GM12875 (cell line): Measurements from ENCODE around the gene TYW3.

Experiments used
- H3K4me3 ChIP-seq: one replicate; pipeline ENCODE4 v1.5.1; 2011; ENCODE audit warnings: low read depth, low read length, control low read depth
- TF ChIP-seq, protein P1 (sequence below): IDR thresholded peaks from 2 replicates; pipeline ENCODE4 v1.5.1; 2011; ENCODE audit warnings: low read depth, mild to moderate bottlenecking, control low read depth, inconsistent platforms, low read length, moderate library complexity, borderline replicate concordance; ENCODE audit not compliant: insufficient read depth

The TYW3 gene

DNA sequence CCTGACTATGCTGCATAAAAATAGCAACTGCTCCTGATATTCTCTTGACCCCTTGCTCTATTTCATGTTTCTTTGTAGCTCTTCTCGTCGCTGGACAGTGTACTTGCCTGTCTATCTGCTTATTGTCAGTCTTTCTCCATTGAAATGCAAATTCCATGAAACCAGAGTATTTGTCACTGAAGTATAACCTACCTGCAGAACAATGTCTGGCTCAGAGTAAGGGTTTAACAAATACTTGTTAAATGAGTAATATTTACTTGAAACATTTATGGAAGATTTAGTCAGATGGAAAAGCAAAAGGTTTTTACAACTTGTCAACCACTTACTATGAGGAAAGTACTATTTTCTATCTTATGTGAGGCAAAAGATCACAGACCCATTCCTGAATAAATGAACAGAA lies 39.5 kb upstream of the TYW3 start:
- TF ChIP-seq, protein P1, sequence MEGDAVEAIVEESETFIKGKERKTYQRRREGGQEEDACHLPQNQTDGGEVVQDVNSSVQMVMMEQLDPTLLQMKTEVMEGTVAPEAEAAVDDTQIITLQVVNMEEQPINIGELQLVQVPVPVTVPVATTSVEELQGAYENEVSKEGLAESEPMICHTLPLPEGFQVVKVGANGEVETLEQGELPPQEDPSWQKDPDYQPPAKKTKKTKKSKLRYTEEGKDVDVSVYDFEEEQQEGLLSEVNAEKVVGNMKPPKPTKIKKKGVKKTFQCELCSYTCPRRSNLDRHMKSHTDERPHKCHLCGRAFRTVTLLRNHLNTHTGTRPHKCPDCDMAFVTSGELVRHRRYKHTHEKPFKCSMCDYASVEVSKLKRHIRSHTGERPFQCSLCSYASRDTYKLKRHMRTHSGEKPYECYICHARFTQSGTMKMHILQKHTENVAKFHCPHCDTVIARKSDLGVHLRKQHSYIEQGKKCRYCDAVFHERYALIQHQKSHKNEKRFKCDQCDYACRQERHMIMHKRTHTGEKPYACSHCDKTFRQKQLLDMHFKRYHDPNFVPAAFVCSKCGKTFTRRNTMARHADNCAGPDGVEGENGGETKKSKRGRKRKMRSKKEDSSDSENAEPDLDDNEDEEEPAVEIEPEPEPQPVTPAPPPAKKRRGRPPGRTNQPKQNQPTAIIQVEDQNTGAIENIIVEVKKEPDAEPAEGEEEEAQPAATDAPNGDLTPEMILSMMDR: no peak
- H3K4me3 ChIP-seq: no peak overlapping the region

DNA sequence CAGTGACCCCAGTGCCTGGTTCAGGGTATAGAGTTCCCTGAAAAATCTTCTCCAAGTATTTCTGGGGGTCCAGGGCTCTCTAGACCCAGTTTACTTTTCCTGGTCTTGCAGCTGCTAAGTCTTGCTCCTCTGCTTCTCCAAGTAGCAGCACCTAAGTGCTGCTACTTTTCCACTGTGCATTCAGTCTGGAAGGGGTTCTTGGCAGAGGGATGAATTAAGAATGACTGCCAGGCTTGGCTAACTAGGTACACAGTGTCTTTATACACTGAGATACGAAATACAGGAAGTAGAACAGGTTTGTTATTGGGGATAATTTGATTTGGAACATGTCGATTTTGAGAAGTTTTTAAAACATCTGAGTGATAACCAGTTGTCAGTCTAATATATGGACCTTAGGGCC lies 35.1 kb upstream of the TYW3 start:
- TF ChIP-seq, protein P1: no peak

DNA sequence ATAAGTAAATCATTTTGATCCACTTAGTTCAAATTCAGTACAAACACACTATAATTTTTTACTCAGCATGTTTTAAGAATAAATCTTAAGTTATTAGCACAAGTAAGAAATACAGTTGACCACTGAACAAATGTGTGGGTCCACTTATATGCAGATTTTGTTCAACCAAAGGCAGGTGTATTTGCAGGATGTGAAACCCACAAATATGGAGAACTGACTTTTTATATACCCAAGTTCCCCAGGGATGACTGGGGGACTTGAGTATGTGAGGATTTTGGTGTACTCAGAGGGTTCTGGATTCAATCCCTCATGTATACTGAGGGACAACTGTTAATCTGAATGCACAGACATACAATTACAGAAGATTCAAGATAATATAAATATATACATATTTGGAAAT lies 33.6 kb upstream of the TYW3 start:
- TF ChIP-seq, protein P1: no peak
- no peak overlapping the region for H3K4me3 ChIP-seq

More for the DNA sequence above, 35.1 kb upstream of the TYW3 start:
- H3K4me3 ChIP-seq: no peak overlapping the region

DNA sequence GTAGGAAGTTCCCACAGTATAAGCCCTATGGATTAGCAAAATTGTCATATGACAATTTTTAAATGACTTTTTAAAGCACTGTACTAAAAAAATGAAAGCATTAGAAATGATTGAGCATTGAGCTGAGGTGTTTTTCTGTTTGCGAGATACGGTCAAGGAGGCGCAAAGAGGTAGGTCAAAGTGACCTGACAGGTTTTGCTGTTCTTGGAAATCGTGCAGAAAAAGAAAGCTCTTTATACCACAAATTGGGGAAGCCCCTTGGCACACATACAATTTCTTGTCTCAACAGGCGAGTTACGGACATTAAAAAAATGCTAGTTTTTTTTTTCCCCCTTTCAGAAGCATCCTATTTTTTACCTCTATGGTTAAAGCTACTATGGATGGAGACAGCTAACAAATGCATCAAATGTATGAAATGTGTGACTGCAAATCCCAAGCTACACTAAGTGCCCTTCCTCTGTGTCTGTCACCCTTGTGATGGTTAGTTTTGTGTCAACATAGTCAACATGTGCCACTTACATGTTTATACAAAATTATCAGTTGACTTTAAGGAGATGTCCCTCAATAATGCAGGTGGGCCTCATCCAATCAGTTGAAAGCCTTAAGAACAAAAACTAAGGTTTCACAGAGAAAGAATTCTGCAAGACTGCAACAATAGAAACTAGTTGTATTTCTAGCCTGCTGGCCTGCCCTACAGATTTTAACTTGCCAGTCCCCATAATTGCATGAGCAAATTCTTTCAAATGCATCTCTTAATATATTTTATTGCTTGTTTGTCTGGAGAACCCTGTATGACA lies 29.4 kb upstream of the TYW3 start:
- TF ChIP-seq, protein P1: no peak
- H3K4me3 ChIP-seq: no peak overlapping the region

- H3K4me3 ChIP-seq: no peak overlapping the region
- TF ChIP-seq, protein P1: no peak
Measured at GRCh38 chr1:74712881-74713280, 20.1 kb upstream of the TYW3 start.

GRCh38 chr1:74713849-74714248 lies 19.1 kb upstream of the TYW3 start:
- TF ChIP-seq, protein P1: no peak
- H3K4me3 ChIP-seq: no peak overlapping the region
